IMR-90 (cell line): ENCODE measurements around the gene PRKACA. TPM values are rescaled to one million over a fixed set of nuclear protein-coding genes. Genes with fewer than 3 reads are reported as not detected.

Source experiments
- ATAC-seq: fragments of 200-7000 bp; cut with Tn5 transposase; 2 replicates; pipeline ENCODE4 v1.9.1; 2020; ENCODE audit warnings: low read depth, mild to moderate bottlenecking, moderate library complexity
- BruUV-seq: library from RNA; stranded (reverse); fragments of 400-500 nt; replicated peaks from 2 replicates; lab custom pipeline; 2021; lab: Mats Ljungman, UMichigan
- CTCF ChIA-PET: fragments of 300-600 bp; formaldehyde crosslinking; extraction: SDS; loops from one replicate; lab custom pipeline; 2021; ENCODE audit warnings: antibody characterized with exemption; lab: Yijun Ruan, JAX
- POLR2A ChIA-PET: fragments of 300-600 bp; sonication (Branson Sonifier 250); formaldehyde crosslinking; loops from one replicate; lab custom pipeline; 2022; ENCODE audit warnings: antibody characterized with exemption; ENCODE audit not compliant: unreplicated experiment; lab: Charles Lee
- DNase-seq: peaks from one replicate; pipeline ENCODE4 v3.0.0; 2013
- H2AFZ ChIP-seq: replicated peaks from 2 replicates; pipeline ENCODE3; 2013; ENCODE audit warnings: low read length, mild to moderate bottlenecking; ENCODE audit not compliant: poor library complexity
- H2AK5ac ChIP-seq: 2 replicates; pipeline ENCODE4 v1.6.1; 2013; ENCODE audit warnings: low read depth, low read length, inconsistent platforms
- H2AK9ac ChIP-seq: replicated peaks from 2 replicates; pipeline ENCODE3; 2013; ENCODE audit warnings: mild to moderate bottlenecking, low read depth, low read length, moderate library complexity; ENCODE audit not compliant: poor library complexity
- H2BK120ac ChIP-seq: 2 replicates; pipeline ENCODE4 v1.6.1; 2013; ENCODE audit warnings: low read depth, low read length, inconsistent platforms
- H2BK15ac ChIP-seq: 3 replicates; pipeline ENCODE4 v1.6.1; 2013; ENCODE audit warnings: low read depth, low read length, inconsistent platforms
- H2BK20ac ChIP-seq: 2 replicates; pipeline ENCODE4 v1.6.1; 2013; ENCODE audit warnings: low read depth, mild to moderate bottlenecking, inconsistent platforms, low read length, moderate library complexity
- H2BK5ac ChIP-seq: 2 replicates; pipeline ENCODE4 v1.6.1; 2013; ENCODE audit warnings: mild to moderate bottlenecking, low read depth, low read length, inconsistent platforms; ENCODE audit not compliant: poor library complexity, severe bottlenecking
- H3K14ac ChIP-seq: replicated peaks from 2 replicates; pipeline ENCODE4 v1.6.1; 2013; ENCODE audit warnings: low read depth, low read length, inconsistent platforms
- H3K18ac ChIP-seq: 2 replicates; pipeline ENCODE4 v1.6.1; 2013; ENCODE audit warnings: low read depth, low read length, control low read depth
- H3K23ac ChIP-seq: 2 replicates; pipeline ENCODE4 v1.6.1; 2013; ENCODE audit warnings: low read depth, low read length, inconsistent platforms
- H3K27ac ChIP-seq: 2 replicates; pipeline ENCODE4 v1.5.1; 2013; ENCODE audit warnings: mild to moderate bottlenecking, control low read depth, low read length; ENCODE audit not compliant: insufficient read depth
- H3K27me3 ChIP-seq: 2 replicates; pipeline ENCODE4 v1.6.1; 2013; ENCODE audit warnings: low read length; ENCODE audit not compliant: control insufficient read depth, insufficient read depth
- H3K36me3 ChIP-seq: 2 replicates; pipeline ENCODE4 v1.6.1; 2013; ENCODE audit warnings: low read length, mixed read lengths; ENCODE audit not compliant: control insufficient read depth, insufficient read depth
- H3K4ac ChIP-seq: 2 replicates; pipeline ENCODE4 v1.6.1; 2013; ENCODE audit warnings: low read depth, low read length, inconsistent platforms
- H3K4me1 ChIP-seq: 2 replicates; pipeline ENCODE4 v1.6.1; 2013; ENCODE audit warnings: low read length, mixed read lengths; ENCODE audit not compliant: control insufficient read depth, insufficient read depth
- H3K4me2 ChIP-seq: 2 replicates; pipeline ENCODE4 v1.6.1; 2013; ENCODE audit warnings: low read depth, mild to moderate bottlenecking, control low read depth, low read length, moderate library complexity
- H3K4me3 ChIP-seq: 2 replicates; pipeline ENCODE4 v1.5.1; 2013; ENCODE audit warnings: low read depth, mild to moderate bottlenecking, control low read depth, low read length, moderate library complexity; ENCODE audit not compliant: insufficient read depth
- H3K56ac ChIP-seq: 2 replicates; pipeline ENCODE4 v1.6.1; 2013; ENCODE audit warnings: low read length, inconsistent platforms; ENCODE audit not compliant: insufficient read depth; ENCODE audit errors: extremely low read depth
- H3K79me1 ChIP-seq, 2 experiments: 2 replicates each; pipeline ENCODE4 v1.6.1; 2013; ENCODE audit warnings: low read length in 2 of 2, inconsistent platforms in 1 of 2, low read depth in 1 of 2
- H3K9ac ChIP-seq: 2 replicates; pipeline ENCODE4 v1.6.1; 2013; ENCODE audit warnings: low read depth, low read length, control low read depth
- H3K9me1 ChIP-seq: 2 replicates; pipeline ENCODE4 v1.6.1; 2013; ENCODE audit warnings: low read length, inconsistent platforms; ENCODE audit not compliant: insufficient read depth
- H3K9me3 ChIP-seq: 2 replicates; pipeline ENCODE4 v1.6.1; 2013; ENCODE audit warnings: low read length; ENCODE audit not compliant: control insufficient read depth, insufficient read depth
- H4K20me1 ChIP-seq: 2 replicates; pipeline ENCODE4 v1.6.1; 2013; ENCODE audit warnings: low read length, inconsistent platforms; ENCODE audit not compliant: insufficient read depth
- H4K5ac ChIP-seq: 2 replicates; pipeline ENCODE4 v1.6.1; 2013; ENCODE audit warnings: mild to moderate bottlenecking, low read depth, low read length, control low read depth
- H4K8ac ChIP-seq, 2 experiments: 2 replicates each; pipeline ENCODE4 v1.6.1; 2013; ENCODE audit warnings: low read depth in 2 of 2, low read length in 2 of 2, control low read depth in 1 of 2, inconsistent platforms in 1 of 2
- H4K91ac ChIP-seq: 2 replicates; pipeline ENCODE4 v1.6.1; 2013; ENCODE audit warnings: low read depth, low read length, inconsistent platforms; ENCODE audit not compliant: insufficient read depth
- BHLHE40 ChIP-seq: fragments of 150-350 bp; IDR thresholded peaks from 2 replicates; pipeline ENCODE4 v1.6.1; 2016; ENCODE audit warnings: mild to moderate bottlenecking, low read depth, low read length
- CEBPB ChIP-seq: IDR thresholded peaks from 2 replicates; pipeline ENCODE4 v1.6.1; 2012; ENCODE audit warnings: low read depth, low read length, improper control_type of control experiment
- CHD1 ChIP-seq: IDR thresholded peaks from 2 replicates; pipeline ENCODE4 v1.6.1; 2012; ENCODE audit warnings: low read depth, low read length, improper control_type of control experiment
- ELK1 ChIP-seq: fragments of 150-350 bp; IDR thresholded peaks from 2 replicates; pipeline ENCODE4 v1.6.1; 2016; ENCODE audit warnings: low read depth, mild to moderate bottlenecking, low read length, moderate library complexity, borderline replicate concordance
- FOS ChIP-seq: fragments of 150-350 bp; IDR thresholded peaks from 2 replicates; pipeline ENCODE4 v1.6.1; 2016; ENCODE audit warnings: low read depth, low read length
- MAFK ChIP-seq: IDR thresholded peaks from 2 replicates; pipeline ENCODE4 v1.6.1; 2012; ENCODE audit warnings: low read depth, low read length, improper control_type of control experiment
- MAZ ChIP-seq: IDR thresholded peaks from 2 replicates; pipeline ENCODE4 v1.6.1; 2012; ENCODE audit warnings: low read depth, mild to moderate bottlenecking, low read length, improper control_type of control experiment, moderate library complexity, borderline replicate concordance
- MXI1 ChIP-seq: IDR thresholded peaks from 2 replicates; pipeline ENCODE4 v1.6.1; 2012; ENCODE audit warnings: low read depth, mild to moderate bottlenecking, low read length, moderate library complexity, borderline replicate concordance
- NFE2L2 ChIP-seq: fragments of 150-350 bp; IDR thresholded peaks from 2 replicates; pipeline ENCODE4 v1.6.1; 2016; ENCODE audit warnings: low read depth, mild to moderate bottlenecking, low read length
- POLR2A ChIP-seq: IDR thresholded peaks from 2 replicates; pipeline ENCODE4 v1.6.1; 2012; ENCODE audit warnings: mild to moderate bottlenecking, low read depth, low read length
- RAD21 ChIP-seq: IDR thresholded peaks from 2 replicates; pipeline ENCODE4 v1.6.1; 2012; ENCODE audit warnings: low read length, improper control_type of control experiment
- RCOR1 ChIP-seq: IDR thresholded peaks from 2 replicates; pipeline ENCODE4 v1.6.1; 2012; ENCODE audit warnings: mild to moderate bottlenecking, low read length, improper control_type of control experiment; ENCODE audit not compliant: insufficient replicate concordance
- RFX5 ChIP-seq: IDR thresholded peaks from 2 replicates; pipeline ENCODE4 v1.8.0; 2012; ENCODE audit warnings: low read depth, mild to moderate bottlenecking, low read length, moderate library complexity
- USF2 ChIP-seq: fragments of 150-350 bp; IDR thresholded peaks from 2 replicates; pipeline ENCODE4 v1.6.1; 2017; ENCODE audit warnings: mild to moderate bottlenecking, antibody characterized with exemption, low read length, low read depth
- WGBS, 2 experiments: methylation state at CpG; one replicate each; pipeline versions ENCODE4 v1.1.5 to v1.1.7; 2013; ENCODE audit warnings: missing lambda C conversion rate in 2 of 2; ENCODE audit not compliant: insufficient read length in 1 of 2; ENCODE audit errors: extremely low coverage in 2 of 2; 5-methylcytosine and 5-hydroxymethylcytosine counted together
- dilution Hi-C: fragments of 300-500 bp; cut with HindIII; formaldehyde crosslinking; loops from one replicate; pipeline ENCODE4 v1.14.3; 2018; ENCODE audit warnings: low sequenced_read_pairs; ENCODE audit not compliant: unreplicated experiment
- in situ Hi-C: fragments of 300-500 bp; cut with MboI; formaldehyde crosslinking; loops from 3 replicates; pipeline ENCODE4 v1.14.3; 2019; ENCODE audit warnings: low sequenced_read_pairs, inconsistent platforms, mixed read lengths
- intact Hi-C: fragments of 100-400 bp; cut with micrococcal nuclease; formaldehyde crosslinking; loops from 2 replicates; pipeline ENCODE4 v1.10.0; 2022
- polyA plus RNA-seq, 3 experiments: library from polyadenylated mRNA; depleted of rRNA; stranded (reverse); fragments of >200 nt; gene quantifications; 2 replicates each; pipeline ENCODE4 v1.2.3, GENCODE V29; 2012; ENCODE audit warnings: low replicate concordance in 1 of 3
- total RNA-seq: library from RNA; depleted of rRNA; stranded (reverse); fragments of >200 nt; gene quantifications from 2 replicates; pipeline ENCODE4 v1.2.3, GENCODE V29; 2012

The PRKACA gene
- total and polyA plus RNA-seq, 2 of the 4 experiments (the other 2 are of a cell fraction) = 18.1 to 94.5 TPM

- TF ChIP-seq CHD1 (no peak), RAD21 (no peak)
These were observed 2.3 kb upstream of the PRKACA start (continued) for GRCh38 chr19:14119644-14120496.

GRCh38 chr19:14119146-14119545 is 1.6 kb upstream of the PRKACA start:
- CTCF ChIA-PET = interaction anchor here (1.0 kb wide), 1 partner anchor 18 kb away, joined by 4 read pairs; the partner anchor contains the start of gene ASF1B
- H3K4me3 ChIP-seq = peak overlapping the region; percentile 33; the same call in 1 of the 2 replicates
- H3K27ac ChIP-seq = peak overlapping the region; percentile 83
- peak overlapping the region; percentile 83; the same call in 1 of the 2 replicates for H4K91ac ChIP-seq
- H3K4ac ChIP-seq = peak overlapping the region; percentile 89
- no peak overlapping the region for H2BK20ac ChIP-seq
- peak overlapping the region; percentile 82 for H2BK5ac ChIP-seq
- H3K56ac ChIP-seq = no peak overlapping the region
- H2BK120ac ChIP-seq = peak overlapping the region; percentile 63; the same call in 1 of the 2 replicates
- peaks cover 8% of the 10 kb centered on the region for H4K20me1 ChIP-seq
- H3K14ac ChIP-seq = peak overlapping the region; percentile 84
- H3K9ac ChIP-seq = peak overlapping the region; percentile 65
- peaks cover 0 to 43% of the 10 kb centered on the region in 2 experiments for H3K79me1 ChIP-seq
- peak overlapping the region; percentile 90; the same call in 1 of the 2 replicates for H2AK5ac ChIP-seq
- in situ Hi-C loops (no loop called here), intact Hi-C loops (no loop called here), dilution Hi-C loops (no loop called here)
- H2AFZ ChIP-seq = peak overlapping the region; percentile 87
- H3K9me3 ChIP-seq = no peaks in the 10 kb centered on the region
- peaks cover 10% of the 10 kb centered on the region; the same call in 1 of the 2 replicates for H3K9me1 ChIP-seq
- H3K27me3 ChIP-seq = no peaks in the 10 kb centered on the region
- H2AK9ac ChIP-seq = peak overlapping the region; percentile 68
- ATAC-seq = no peak
- no peaks in the 10 kb centered on the region for H3K36me3 ChIP-seq
- BruUV-seq = no TSS peak
- no peak overlapping the region for H2BK15ac ChIP-seq
- peak overlapping the region; percentile 10 for H3K18ac ChIP-seq
- peak overlapping the region; percentile 80 to 89; a peak in 3 of 4 replicates for H4K8ac ChIP-seq
- H3K4me1 ChIP-seq = peaks cover 15% of the 10 kb centered on the region
- TF ChIP-seq POLR2A (no peak), CEBPB (no peak), CHD1 (no peak), RFX5 (no peak), MXI1 (no peak), FOS (no peak), RCOR1 (no peak), ELK1 (no peak), MAZ (no peak), BHLHE40 (no peak), MAFK (no peak), NFE2L2 (no peak), USF2 (no peak)
- H3K4me2 ChIP-seq = peak overlapping the region; percentile 80
- WGBS, 2 experiments = no CpG with 5 or more reads among the region's 3 CpGs
- DNase-seq = no peak
- POLR2A ChIA-PET = no interaction called here
- H3K23ac ChIP-seq = peak overlapping the region; percentile 11; the same call in 1 of the 2 replicates
- peak overlapping the region; percentile 72 for H4K5ac ChIP-seq
